GM11168 (cell line): ENCODE results near the gene HIVEP2.

Experiments
- in situ Hi-C: fragments of 300-500 bp; cut with MboI; formaldehyde crosslinking; loops from one replicate; pipeline ENCODE4 v1.12.0; 2022; ENCODE audit warnings: low sequenced_read_pairs; ENCODE audit not compliant: unreplicated experiment

HIVEP2 gene

GRCh38 chr6:142872376-142872775 lies 72.6 kb downstream of the HIVEP2 start:
- in situ Hi-C loops = no loop called here

- in situ Hi-C loops = no loop called here
Measured at GRCh38 chr6:142871910-142872331, 73.1 kb downstream of the HIVEP2 start.

GRCh38 chr6:142870787-142871415 lies 74.1 kb downstream of the HIVEP2 start:
- in situ Hi-C loops = no loop called here

GRCh38 chr6:142868917-142869316 lies 76.1 kb downstream of the HIVEP2 start:
- in situ Hi-C loops = no loop called here

- in situ Hi-C loops = no loop called here
Measured at GRCh38 chr6:142867988-142868812, 76.8 kb downstream of the HIVEP2 start.

GRCh38 chr6:142867355-142867801 lies 77.6 kb downstream of the HIVEP2 start:
- in situ Hi-C loops = no loop called here

GRCh38 chr6:142863981-142864380 lies 81.0 kb downstream of the HIVEP2 start:
- in situ Hi-C loops = no loop called here

- in situ Hi-C loops = no loop called here
Measured at GRCh38 chr6:142861711-142862110, 83.3 kb downstream of the HIVEP2 start.

GRCh38 chr6:142860498-142860897 lies 84.5 kb downstream of the HIVEP2 start:
- in situ Hi-C loops = no loop called here

GRCh38 chr6:142857796-142858555 lies 87.0 kb downstream of the HIVEP2 start:
- in situ Hi-C loops = no loop called here

- in situ Hi-C loops = no loop called here
Measured at GRCh38 chr6:142857233-142857761, 87.7 kb downstream of the HIVEP2 start.

- in situ Hi-C loops = no loop called here
Measured at GRCh38 chr6:142856624-142857232, 88.2 kb downstream of the HIVEP2 start.

- in situ Hi-C loops = no loop called here
Measured at GRCh38 chr6:142855893-142856623, 88.9 kb downstream of the HIVEP2 start.

GRCh38 chr6:142854589-142855488 lies 90.1 kb downstream of the HIVEP2 start:
- in situ Hi-C loops = no loop called here

GRCh38 chr6:142853244-142854180 lies 91.5 kb downstream of the HIVEP2 start:
- in situ Hi-C loops = no loop called here

GRCh38 chr6:142851601-142852000 lies 93.4 kb downstream of the HIVEP2 start:
- in situ Hi-C loops = no loop called here

GRCh38 chr6:142850679-142851423 lies 94.1 kb downstream of the HIVEP2 start:
- in situ Hi-C loops = no loop called here
